Breast epithelium (tissue), 4 donors: ENCODE data around the gene CRACDL. TPM values are rescaled to one million over a fixed set of nuclear protein-coding genes. Genes with fewer than 3 reads are reported as not detected.

Source experiments
- DNase-seq, 2 donors: peaks; one replicate each; pipeline ENCODE4 v3.0.0-alpha.2; 2019; ENCODE audit warnings: low spot score in 2 of 2
- H3K27ac ChIP-seq, 2 donors: fragments of 200-600 bp; sonication (generic) in 1 of 2; one replicate each; pipeline ENCODE4 v1.5.1; 2016 to 2019; ENCODE audit warnings: mild to moderate bottlenecking in 1 of 2
- H3K27me3 ChIP-seq, 2 donors: fragments of 200-600 bp; sonication (generic) in 1 of 2; one replicate each; pipeline versions ENCODE4 v1.5.1 to v1.6.0; 2017 to 2019; ENCODE audit warnings: control low read depth in 1 of 2, mild to moderate bottlenecking in 1 of 2
- H3K36me3 ChIP-seq: fragments of 200-600 bp; one replicate; pipeline ENCODE4 v1.5.1; 2019
- H3K4me1 ChIP-seq, 2 donors: fragments of 200-600 bp; sonication (generic); one replicate each; pipeline ENCODE4 v1.5.1; 2016 to 2019; ENCODE audit warnings: control low read depth in 1 of 2
- H3K4me3 ChIP-seq, 3 donors: fragments of 200-600 bp; sonication (generic); 1 replicate in 2 of 3; 2 replicates in 1 of 3; pipeline ENCODE4 v1.5.1; 2016 to 2019; ENCODE audit warnings: mild to moderate bottlenecking in 3 of 3, moderate library complexity in 2 of 3
- H3K9me3 ChIP-seq, 2 donors: fragments of 200-600 bp; sonication (generic) in 1 of 2; one replicate each; pipeline ENCODE4 v1.5.1; 2016 to 2019; ENCODE audit warnings: control low read depth in 1 of 2
- CTCF ChIP-seq, 3 donors: fragments of 450-650 bp; IDR thresholded peaks; one replicate each; pipeline ENCODE4 v1.5.1; 2016 to 2017; ENCODE audit warnings: antibody characterized with exemption in 3 of 3, mild to moderate bottlenecking in 3 of 3, moderate library complexity in 3 of 3
- POLR2A ChIP-seq: fragments of 450-650 bp; IDR thresholded peaks from one replicate; pipeline ENCODE4 v1.6.1; 2016; ENCODE audit warnings: antibody characterized with exemption, mild to moderate bottlenecking, moderate library complexity
- POLR2AphosphoS5 ChIP-seq, 3 donors: sonication (generic); formaldehyde crosslinking; IDR thresholded peaks; one replicate each; pipeline ENCODE4 v1.6.1; 2017; ENCODE audit warnings: antibody characterized with exemption in 3 of 3
- intact Hi-C: fragments of 100-400 bp; cut with DNase I; formaldehyde crosslinking; loops from one replicate; pipeline ENCODE4 v1.15.1; 2023; ENCODE audit warnings: low total_unique reads
- total RNA-seq, 3 donors: library from RNA; depleted of rRNA; stranded (reverse); fragments of >200 nt; gene quantifications; one replicate each; pipeline ENCODE4 v1.1.0, GENCODE V29; 2016

CRACDL gene
- total RNA-seq, 3 donors from 2014 or later, result 0.96 to 12.1 (median 10.8) TPM

GRCh38 chr2:98807929-98808328, 128.1 kb downstream of the CRACDL start:
- H3K36me3 ChIP-seq, result no peaks in the 10 kb centered on the region
- no peak overlapping the region for H3K27ac ChIP-seq
- peaks cover 0 to 5% of the 10 kb centered on the region in 2 donors for H3K4me1 ChIP-seq
- H3K27me3 ChIP-seq, result no peaks in the 10 kb centered on the region
- no peak overlapping the region for H3K4me3 ChIP-seq
- intact Hi-C loops, result no loop called here
- no peak for TF ChIP-seq POLR2A
- no peak for TF ChIP-seq CTCF (IDR thresholded peaks at IDR 0.05)
- no peak for TF ChIP-seq POLR2AphosphoS5 (IDR thresholded peaks at IDR 0.05)
- no peaks in the 10 kb centered on the region for H3K9me3 ChIP-seq
- no peak for DNase-seq

- Histone ChIP-seq H3K36me3 (no peaks in the 10 kb centered on the region), H3K4me3 (no peak overlapping the region), H3K27ac (no peak overlapping the region), H3K9me3 (no peaks in the 10 kb centered on the region), H3K27me3 (no peaks in the 10 kb centered on the region), H3K4me1 (peaks cover 0 to 5% of the 10 kb centered on the region in 2 donors)
- TF ChIP-seq POLR2A (no peak), CTCF (IDR thresholded peaks at IDR 0.05) (no peak), POLR2AphosphoS5 (IDR thresholded peaks at IDR 0.05) (no peak)
- intact Hi-C loops, result no loop called here
- DNase-seq, result no peak
These were observed 128.8 kb downstream of the CRACDL start for GRCh38 chr2:98807221-98807620.

GRCh38 chr2:98806236-98806697, 129.8 kb downstream of the CRACDL start:
- DNase-seq, result peak; percentile 79 to 89
- Histone ChIP-seq H3K36me3 (no peaks in the 10 kb centered on the region), H3K4me3 (no peak overlapping the region), H3K9me3 (no peaks in the 10 kb centered on the region), H3K4me1 (peaks cover 0 to 5% of the 10 kb centered on the region in 2 donors), H3K27me3 (no peaks in the 10 kb centered on the region), H3K27ac (peak overlapping the region; percentile 88 to 90)
- intact Hi-C loops, result no loop called here
- TF ChIP-seq POLR2A (no peak), CTCF (IDR thresholded peaks at IDR 0.05) (no peak), POLR2AphosphoS5 (IDR thresholded peaks at IDR 0.05) (no peak)

- no peak overlapping the region for H3K4me3 ChIP-seq
- no peaks in the 10 kb centered on the region for H3K9me3 ChIP-seq
- H3K27ac ChIP-seq, result peak overlapping the region; percentile 88 to 90
- TF ChIP-seq POLR2AphosphoS5 (IDR thresholded peaks at IDR 0.05) (peak in 1 of 3 donors; percentile 43), POLR2A (no peak)
- H3K27me3 ChIP-seq, result no peaks in the 10 kb centered on the region
- H3K4me1 ChIP-seq, result peaks cover 0 to 5% of the 10 kb centered on the region in 2 donors
- intact Hi-C loops, result no loop called here
- peak; percentile 66 to 81 for DNase-seq
- no peaks in the 10 kb centered on the region for H3K36me3 ChIP-seq
These were observed 130.4 kb downstream of the CRACDL start for GRCh38 chr2:98805412-98806171.

GRCh38 chr2:98804736-98805135, 131.3 kb downstream of the CRACDL start:
- Histone ChIP-seq H3K27me3 (no peaks in the 10 kb centered on the region), H3K9me3 (no peaks in the 10 kb centered on the region), H3K36me3 (no peaks in the 10 kb centered on the region), H3K27ac (peak overlapping the region; percentile 88 to 90), H3K4me3 (no peak overlapping the region), H3K4me1 (peaks cover 0 to 5% of the 10 kb centered on the region in 2 donors)
- intact Hi-C loops, result no loop called here
- no peak for TF ChIP-seq POLR2AphosphoS5 (IDR thresholded peaks at IDR 0.05)
- no peak for DNase-seq

- Histone ChIP-seq H3K9me3 (no peaks in the 10 kb centered on the region), H3K4me3 (no peak overlapping the region), H3K36me3 (no peaks in the 10 kb centered on the region), H3K27me3 (no peaks in the 10 kb centered on the region), H3K27ac (no peak overlapping the region), H3K4me1 (peaks cover 0 to 5% of the 10 kb centered on the region in 2 donors)
- TF ChIP-seq POLR2A, result no peak
- no peak for TF ChIP-seq POLR2AphosphoS5 (IDR thresholded peaks at IDR 0.05)
- no peak for TF ChIP-seq CTCF (IDR thresholded peaks at IDR 0.05)
- no peak for DNase-seq
- intact Hi-C loops, result no loop called here
These were observed 131.8 kb downstream of the CRACDL start for GRCh38 chr2:98804265-98804650.
